HL-60/S4 treated with retinoic acid at 250 ng/mL for 4 days and 3 days (cell line): ENCODE data around the gene DYNLRB1.
"Not testable (repeated sequence)": the region's sequence is repeated elsewhere in the genome, so short reads cannot be mapped to it uniquely, and the experiment has no call there.

Experiments
- in situ Hi-C: fragments of 300-500 bp; cut with MboI; formaldehyde crosslinking; loops from 2 replicates; pipeline ENCODE4 v1.7.0; 2022; ENCODE audit warnings: low sequenced_read_pairs

DYNLRB1 gene

DNA sequence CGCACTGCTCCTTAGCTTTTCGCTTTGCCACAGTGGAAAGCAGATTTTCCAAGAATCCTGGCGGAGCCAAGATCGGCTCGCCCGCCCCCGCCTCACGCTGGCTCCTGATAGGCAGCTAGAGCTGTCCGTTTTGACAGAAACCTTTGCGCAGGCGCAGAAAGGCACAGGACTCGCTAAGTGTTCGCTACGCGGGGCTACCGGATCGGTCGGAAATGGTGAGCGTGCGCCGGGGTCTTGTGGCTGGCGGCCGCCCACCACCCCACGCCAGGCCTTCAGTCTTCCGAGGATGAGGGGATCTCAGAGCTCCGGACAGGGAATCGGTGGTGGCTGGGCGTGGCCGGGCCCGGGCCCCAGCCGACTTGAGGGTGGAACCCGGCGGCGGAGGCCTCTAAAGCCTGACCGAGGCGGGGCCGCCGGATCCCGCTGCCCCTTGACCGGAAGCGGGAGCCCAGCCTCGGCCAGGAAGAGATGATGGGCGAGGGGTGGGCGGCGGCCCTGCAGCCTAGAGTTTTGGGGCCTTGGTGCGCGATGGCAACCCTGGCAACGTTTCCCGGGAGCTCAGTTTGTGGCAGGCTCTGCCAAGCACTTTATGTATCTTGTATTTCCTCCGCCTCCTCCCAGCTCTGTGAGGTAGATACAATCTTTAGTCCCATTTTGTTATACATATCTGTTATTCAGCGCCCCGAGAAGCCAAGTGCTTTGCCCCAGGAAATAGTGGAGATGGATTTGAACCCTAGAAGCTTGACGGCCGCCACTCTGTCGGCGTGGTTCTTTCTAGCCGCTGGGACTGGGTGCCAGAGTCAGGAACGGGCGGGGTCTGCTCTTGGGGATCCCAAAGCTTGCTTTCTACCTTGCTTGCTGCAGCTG is at the start of gene DYNLRB1:
Gene DYNLRB1 (plus strand): TSS at position 176 of the 867 bp plus-strand sequence. CDS start 37 bp downstream, at position 213.
- in situ Hi-C loops: loop anchor here (10.0 kb wide), 1 partner anchor 202 kb away; no protein-coding TSS in a partner anchor

DNA sequence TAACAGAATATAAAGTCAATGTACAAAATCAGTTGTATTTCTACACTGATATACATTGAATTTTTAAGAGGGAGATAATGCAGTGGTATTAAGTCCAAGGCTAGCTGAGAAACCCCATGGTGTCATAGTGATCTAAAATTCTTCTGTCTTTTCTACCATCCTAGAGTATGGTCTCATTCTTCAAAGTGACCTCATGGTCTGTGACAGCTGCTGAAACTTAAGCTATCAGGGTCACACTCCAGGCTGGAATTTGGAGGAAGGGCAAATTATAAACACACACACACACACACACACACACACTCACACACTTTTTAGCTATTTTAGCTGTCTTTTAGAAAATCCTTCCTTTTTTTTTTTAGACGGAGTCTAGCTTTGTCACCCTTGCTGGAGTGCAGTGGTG is 47.3 kb upstream of the DYNLRB1 start:
- in situ Hi-C loops: no loop called here

DNA sequence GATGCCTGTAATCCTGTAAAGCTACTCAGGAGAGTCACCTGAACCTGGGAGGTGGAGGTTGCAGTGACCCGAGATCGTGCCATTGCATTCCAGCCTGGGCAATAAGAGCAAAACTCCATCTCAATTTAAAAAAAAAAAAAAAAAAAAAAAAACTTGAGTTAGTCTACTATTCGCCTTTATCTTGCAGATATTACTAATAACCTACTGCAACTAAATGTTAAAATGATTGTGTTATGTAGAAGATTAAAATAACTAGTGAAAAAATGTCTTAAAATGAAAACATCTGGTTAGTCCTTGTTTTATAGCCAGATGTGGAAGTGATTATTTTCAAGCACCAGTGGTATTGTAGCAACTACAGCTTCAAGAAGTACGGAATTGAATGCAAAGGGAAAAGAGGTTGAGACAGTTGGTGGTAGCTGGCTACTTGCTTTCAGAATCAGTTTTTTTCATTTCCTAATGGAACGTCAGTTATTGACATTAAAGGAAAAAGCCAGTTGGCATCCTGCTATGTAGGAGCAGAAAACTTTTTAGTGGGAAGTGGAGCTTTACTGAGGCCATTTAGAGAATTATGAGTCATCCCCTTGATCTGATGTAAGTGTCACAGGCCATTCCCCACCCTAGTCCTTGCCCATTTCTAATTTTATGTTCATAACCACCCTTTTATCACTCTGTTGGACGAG is 43.8 kb upstream of the DYNLRB1 start:
- in situ Hi-C loops: no loop called here

DNA sequence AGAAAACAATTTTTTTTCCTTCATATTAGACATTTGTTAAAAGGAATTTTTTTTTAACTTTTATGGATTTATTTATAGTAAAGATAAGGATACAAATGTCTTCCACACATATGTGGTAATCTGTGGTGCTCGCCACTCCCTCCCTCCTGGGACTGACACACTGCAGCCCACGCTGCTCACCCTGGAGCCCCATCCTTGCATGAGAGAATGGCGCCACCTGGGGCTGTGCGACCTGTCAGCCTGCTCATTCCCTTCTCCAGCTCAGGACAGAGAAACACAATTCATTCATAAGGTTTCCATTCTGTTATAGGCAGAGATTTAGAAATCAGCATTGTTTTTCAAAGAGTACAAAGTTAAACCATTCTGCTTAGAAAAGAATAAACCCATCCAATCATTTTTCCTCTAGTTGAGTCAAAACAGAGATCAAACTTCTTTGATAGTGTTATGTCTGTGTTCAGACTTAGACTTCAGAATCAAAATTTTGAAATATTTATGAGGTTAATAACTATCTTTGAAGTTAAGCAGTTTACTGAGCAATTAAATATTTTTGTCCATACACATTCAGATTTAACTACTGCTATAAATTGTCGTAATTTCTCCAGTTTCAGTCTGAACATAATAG is 42.8 kb upstream of the DYNLRB1 start:
- in situ Hi-C loops: no loop called here

DNA sequence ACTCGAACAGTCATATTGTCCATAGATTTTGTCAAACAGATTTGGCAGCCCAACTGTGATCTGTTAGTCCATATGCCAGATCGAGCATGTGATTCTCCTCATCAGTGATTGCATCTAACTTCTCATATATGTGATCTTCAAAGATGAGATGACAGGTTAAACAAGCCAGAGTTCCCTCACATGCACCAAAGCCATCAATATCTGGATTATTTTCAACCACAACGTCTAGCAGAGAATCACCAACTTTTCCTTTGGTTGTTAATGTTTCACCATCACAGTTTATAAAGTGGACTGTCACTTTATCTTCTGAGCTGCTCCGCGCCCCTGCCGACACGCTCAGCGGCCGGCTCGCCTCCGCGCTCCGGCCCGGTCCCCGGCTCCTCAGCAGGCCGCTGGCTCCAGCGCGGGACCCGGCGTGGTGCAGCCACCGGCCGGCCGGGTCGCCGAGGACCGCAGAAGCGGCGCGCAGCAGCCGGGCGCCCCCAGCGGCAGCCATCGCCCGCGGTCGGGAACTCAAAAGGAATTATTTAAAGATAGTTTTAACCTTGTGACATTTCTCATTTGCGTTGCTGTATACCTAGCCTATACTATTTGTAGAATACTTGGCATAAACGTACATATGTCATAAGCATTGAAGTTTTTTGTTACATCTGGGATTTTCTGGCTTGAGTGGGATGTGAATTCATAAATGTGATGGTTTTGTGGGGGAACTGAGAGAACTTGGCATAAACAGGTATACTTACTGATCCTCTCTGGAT is 40.1 kb upstream of the DYNLRB1 start:
- in situ Hi-C loops: no loop called here

DNA sequence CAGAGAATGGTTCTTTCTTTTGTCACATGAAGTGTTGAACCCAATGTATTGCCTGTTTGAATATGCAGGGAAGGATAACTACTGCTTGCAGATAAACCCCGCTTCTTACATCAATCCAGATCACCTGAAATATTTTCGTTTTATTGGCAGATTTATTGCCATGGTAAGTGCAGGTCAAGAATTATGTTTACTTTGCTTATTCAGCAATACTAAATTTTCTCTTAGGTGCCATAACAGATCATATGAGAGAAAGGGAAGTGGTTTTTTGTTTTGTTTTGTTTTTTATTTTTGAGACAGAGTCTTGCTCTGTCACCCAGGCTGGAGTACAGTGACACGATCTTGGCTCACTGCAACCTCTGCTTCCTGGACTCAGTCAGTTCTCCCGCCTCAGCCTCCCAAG is 36.6 kb upstream of the DYNLRB1 start:
- in situ Hi-C loops: no loop called here

DNA sequence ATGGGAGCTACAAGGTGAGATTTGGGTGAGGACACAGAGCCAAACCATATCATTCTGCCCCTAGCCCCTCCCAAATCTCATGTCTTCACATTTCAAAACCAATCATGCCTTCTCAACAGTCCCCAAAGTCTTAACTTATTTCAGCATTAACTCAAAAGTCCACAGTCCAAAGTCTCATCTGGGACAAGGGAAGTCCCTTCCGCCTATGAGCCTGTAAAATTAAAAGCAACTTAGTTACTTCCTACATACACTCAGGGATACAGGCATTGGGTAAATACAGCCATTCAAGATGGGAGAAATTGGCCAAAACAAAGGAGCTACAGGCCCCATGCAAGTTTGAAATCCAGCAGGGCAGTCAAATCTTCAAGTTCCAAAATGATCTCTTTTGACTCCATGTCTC is 34.1 kb upstream of the DYNLRB1 start:
- in situ Hi-C loops: not testable (repeated sequence)

DNA sequence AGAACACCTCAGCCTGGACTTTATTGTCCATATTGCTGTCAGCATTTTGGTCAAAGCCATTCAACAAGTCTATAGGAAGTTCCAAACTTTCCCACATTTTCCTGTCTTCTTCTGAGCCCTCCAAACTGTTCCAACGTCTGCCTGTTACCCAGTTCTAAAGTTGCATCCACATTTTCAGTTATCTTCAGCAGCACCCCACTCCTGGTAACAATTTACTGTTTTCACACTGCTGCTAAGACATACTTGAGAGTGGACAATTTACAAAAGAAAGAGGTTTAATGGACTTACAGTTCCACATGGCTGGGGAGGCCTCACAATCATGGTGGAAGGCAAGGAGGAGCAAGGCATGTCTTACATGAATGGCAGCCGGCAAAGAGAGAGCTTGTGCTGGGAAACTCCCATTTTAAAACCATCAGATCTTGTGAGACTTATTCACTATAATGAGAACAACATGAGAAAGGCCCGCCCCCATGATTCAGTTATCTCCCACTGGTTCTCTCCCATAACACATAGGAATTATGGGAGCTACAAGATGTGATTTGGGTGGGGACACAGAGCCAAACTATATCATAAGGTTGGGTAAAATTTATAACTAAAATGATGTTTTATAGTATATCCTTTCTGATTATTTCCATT is 32.5 kb upstream of the DYNLRB1 start:
- in situ Hi-C loops: not testable (repeated sequence)

DNA sequence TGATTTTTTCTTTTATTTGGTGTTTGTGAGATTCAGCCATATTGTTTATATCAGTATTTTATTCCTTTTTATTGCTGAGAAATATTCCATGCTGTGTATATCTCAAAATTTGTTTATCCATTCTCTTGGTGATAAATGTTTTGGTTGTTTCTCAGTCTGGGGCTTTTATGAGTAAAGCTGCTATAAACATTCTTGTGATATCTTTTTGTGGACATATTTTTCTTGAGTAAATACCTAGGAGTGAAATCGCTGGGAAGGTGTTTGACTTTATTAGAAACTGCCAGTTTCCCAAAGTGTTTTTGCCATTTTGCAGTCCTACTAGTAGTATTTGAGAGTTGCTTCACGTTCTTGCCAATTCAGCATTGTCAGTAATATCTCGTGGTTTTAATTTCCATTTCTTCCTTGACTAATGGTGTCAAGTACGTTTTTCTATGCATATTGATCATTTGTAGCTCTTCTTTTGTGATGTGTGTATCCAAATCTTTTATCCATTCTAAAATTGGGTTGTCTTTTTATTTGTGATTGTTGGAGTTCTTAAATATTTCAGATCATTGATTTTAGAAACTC is 31.1 kb upstream of the DYNLRB1 start:
- in situ Hi-C loops: no loop called here

DNA sequence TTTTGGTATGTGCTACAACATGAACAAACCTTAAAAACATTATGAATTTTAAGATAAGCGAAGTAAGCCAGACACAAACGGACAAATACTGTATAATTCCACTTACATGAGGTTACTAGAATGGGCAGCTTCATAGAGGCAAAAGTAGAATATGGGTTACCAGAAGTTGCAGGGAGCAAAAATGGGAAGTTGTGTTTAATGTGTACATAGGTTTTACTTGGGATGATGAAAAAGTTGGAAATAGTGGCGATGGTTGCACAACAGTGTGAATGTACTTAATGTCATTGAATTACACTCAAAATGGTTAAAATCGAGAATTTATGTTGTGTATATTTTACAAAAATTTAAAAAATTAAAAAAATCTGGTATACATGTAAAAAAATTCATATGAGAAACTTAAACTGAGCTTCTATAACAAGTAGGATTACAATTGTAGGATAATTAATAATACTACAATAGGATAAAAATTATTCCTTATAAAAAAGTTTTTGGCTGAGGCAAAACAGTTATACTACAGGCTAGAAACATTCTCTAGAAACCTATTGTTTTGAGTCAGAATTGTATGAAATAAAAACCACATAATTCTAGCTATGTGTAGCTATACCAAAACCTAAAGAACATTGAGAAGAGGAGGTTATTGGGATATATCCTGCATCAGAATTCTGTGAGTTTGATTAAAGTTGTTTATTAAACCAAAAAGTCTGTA is 24.8 kb upstream of the DYNLRB1 start:
- in situ Hi-C loops: no loop called here

DNA sequence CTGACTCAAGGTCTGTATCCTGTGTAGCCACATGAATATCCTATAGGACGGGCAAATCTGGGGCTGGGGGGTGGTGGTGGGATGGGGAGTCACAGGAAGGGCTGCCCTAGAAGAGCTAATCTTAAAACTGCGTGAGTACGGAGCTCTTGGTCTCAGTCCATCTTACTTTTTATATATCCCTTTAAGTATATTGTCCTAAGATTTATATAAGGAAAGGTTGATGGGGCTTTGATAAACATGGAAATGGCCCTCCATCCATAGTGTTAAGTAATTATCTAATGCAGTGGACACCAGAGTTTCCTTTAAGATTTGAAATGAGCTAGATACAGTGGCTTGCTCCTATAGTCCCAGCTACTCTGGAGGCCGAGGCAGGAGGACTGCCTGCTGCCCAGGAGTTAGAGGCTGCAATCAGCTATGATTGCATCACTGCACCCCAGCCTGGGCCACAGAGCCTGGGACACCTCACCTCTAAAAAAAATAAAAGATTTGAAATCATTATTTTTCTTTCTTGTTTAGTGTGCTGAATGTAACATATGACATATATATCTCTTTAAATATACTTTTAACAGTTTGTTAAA is 24.2 kb upstream of the DYNLRB1 start:
- in situ Hi-C loops: no loop called here

DNA sequence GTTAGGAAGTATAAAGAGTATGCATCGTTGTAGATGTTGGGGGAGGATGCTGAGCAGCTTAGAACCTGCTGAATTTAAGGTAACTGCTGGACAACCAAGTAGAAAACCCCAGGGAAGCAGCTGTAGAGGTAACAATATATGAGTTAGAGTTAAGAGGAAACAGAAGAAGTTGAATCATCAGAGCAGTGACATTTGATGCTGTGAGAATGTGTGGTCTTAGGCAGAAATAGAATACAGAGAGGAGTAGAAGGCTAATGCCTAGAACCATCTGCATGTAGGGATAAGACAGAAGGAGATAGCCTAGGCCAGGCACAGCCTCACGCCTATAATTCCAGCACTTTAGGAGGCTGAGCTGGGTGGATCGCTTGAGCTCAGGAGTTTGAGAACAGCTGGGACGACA is 22.6 kb upstream of the DYNLRB1 start:
- in situ Hi-C loops: no loop called here

DNA sequence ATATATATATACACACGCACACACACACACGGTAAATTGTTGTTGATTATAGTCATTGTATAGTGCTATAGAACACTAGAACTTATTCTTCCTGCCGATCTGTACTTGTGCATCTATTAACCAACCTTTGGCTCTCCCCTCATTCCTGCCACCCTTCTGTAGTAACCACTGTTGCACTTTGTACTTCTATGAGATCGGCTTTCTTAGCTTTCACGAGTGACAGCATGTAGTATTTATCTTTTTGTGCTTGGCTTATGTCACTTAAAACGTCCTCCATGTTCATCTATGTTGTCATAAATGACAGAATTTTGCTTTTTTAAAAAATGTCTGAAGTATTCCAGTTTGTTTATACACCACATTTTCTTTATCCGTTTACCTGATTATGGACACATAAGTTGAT is 20.9 kb upstream of the DYNLRB1 start:
- in situ Hi-C loops: no loop called here

DNA sequence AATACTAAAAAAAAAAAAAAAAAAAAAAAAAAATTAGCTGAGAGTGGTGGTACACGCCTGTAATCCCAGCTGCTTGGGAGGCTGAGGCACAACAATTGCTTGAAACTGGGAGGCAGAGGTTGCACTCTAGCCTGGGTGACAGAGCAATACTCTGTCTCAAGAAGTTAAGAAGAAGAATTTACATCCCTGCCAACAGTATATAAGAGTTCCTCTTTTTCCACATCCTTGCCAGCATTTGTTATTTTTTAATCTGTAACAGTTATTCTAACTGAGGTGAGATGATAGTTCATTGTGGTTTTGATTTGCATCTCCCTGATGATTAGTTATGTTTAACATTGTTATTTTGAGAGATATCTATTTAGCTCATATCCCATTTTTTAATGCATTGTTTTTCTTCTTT is 20.3 kb upstream of the DYNLRB1 start:
- in situ Hi-C loops: no loop called here

DNA sequence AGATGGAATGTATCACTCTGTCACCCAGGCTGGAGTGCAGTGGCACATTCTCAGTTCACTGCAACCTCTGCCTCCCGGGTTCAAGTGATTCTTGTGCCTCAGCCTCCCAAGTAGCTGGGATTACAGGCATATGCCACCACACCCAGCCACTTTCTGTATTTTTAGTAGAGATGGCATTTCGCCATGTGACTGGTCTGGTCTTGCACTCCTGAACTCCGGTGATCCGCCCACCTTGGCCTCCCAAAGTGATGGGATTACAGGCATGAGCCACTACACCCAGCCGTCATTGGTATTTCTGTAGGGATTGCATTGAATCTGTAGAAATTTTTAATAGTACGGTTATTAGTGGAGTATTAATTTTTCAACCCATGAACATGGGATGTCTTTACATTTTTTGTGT is 18.6 kb upstream of the DYNLRB1 start:
- in situ Hi-C loops: not testable (repeated sequence)

DNA sequence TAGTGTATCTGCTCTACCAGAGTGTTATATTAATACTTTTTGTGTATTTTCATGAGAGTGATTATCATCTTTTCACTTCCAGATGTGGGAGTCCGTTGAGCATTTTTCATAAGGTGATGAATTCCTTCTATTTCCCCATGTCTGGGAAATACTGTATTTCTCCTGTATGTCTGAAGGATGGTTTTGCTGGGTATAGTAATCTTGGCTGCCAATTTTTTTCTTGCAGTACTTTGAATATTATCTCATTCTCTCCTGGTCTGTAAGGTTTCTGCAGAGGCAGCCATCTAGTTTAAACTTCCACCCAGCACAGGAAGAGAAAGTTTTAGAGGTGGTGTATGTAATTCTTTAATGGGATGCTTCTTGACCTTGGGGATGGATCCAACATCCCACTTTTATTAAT is 15.4 kb upstream of the DYNLRB1 start:
- in situ Hi-C loops: no loop called here

DNA sequence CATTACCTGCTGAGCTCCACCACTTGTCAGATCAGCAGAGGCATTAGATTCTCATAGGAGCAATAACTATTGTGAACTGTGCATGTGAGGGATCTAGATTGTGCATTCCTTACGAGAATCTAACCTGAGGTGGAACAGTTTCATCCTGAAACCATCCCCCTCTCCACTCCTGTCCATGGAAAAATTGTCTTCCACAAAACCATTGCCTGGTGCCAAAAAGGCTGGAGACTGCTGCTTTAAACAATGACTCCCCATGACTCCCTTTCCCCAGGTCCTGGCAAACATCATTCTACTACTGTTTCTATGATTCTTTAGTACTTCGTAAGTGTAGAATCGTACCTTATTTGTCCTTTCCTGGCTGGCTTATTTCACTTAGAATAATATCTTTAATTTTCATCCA is 9.7 kb upstream of the DYNLRB1 start:
- in situ Hi-C loops: no loop called here

DNA sequence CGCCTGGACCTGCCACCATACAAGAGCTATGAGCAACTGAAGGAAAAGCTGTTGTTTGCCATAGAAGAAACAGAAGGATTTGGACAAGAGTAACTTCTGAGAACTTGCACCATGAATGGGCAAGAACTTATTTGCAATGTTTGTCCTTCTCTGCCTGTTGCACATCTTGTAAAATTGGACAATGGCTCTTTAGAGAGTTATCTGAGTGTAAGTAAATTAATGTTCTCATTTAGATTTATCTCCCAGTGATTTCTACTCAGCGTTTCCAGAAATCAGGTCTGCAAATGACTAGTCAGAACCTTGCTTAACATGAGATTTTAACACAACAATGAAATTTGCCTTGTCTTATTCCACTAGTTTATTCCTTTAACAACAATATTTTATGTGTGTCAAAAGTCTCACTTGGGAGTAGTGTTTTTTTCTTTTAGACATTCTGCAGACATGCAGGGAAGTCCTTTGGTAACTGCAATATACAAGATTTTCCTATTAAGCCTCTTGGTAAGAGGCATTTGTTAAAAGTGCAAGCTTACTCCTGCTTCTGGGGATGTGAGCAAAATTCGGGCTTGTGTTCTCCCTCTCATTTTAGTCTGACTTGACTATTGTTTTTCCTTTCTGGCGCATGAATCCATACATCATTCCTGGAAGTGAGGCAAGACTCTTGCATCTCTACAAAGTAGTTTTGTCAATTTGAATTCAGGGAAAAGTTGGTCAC is 8.4 kb upstream of the DYNLRB1 start:
- in situ Hi-C loops: no loop called here

DNA sequence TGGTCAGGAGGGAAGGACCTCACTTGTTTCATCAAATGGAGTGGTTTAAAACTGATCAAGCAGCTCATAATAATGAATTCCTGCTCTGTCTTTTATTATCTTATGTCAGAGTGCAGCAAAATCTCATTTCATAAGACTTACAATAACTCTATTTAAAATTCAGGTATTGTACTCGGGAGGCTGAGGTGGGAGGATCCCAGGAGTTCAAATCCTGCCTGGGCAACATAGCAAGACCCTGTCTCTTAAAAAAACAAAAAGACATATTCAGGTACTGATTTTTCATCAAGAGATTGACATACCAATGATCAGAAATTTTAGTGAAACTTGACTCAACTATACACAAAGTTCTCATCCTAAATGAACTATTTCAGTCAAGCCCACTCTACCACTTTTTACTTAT is 5.6 kb upstream of the DYNLRB1 start:
- in situ Hi-C loops: loop anchor here (10.0 kb wide), 1 partner anchor 196 kb away; no protein-coding TSS in a partner anchor
